ENCODE results near the gene VAV3.

VAV3 gene

DNA sequence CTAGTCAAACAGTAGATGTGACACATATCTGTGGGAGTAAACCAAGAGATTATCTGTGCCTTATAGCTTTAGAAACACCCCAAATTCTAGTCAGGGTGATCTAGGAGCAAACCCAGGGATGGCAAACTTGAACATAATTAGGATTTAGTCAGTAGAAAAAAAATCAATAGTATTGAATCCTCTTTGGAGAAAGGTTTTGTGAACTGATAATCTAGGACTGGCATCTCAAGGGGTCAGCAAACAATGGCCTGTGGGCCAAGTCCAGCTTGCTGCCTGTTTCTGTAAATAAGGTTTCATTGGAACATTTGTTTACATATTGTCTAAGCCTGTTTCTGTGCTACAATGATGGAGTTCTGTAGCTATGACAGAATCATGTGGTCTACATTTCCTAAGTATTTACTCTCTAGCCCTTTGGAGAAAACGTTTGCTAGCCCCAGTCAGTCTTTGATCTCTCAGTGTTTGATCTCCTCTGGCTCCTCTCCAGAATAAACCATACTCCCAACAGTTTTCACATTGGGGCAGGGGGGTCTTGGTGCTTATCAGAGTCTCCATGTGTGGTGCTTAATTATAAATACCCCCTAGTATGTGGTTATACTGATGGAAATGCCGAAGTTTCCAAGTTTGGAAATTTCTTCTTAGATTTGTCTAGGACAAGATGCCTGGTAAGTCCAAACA lies 438.3 kb downstream of the VAV3 start:
- DNase-seq: no peak

DNA sequence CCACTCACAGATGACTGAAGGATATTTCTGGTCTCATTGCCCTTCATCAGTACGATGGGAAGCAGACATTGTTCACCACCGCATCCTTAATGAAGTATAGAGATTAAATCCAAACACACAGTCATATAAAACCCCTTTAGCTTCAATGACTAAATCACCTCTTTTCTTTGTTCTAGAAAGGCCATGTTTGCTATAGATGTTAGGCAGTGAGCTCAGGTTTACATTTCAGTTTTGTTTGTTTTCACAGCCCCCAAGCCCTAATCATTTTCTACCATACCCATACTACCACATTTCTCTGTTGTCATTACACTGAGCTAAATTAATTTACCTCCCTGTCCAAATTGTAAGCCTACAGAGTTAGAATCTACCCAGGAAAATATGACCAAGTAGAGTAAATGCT lies 439.0 kb downstream of the VAV3 start:
- no peak for DNase-seq

DNA sequence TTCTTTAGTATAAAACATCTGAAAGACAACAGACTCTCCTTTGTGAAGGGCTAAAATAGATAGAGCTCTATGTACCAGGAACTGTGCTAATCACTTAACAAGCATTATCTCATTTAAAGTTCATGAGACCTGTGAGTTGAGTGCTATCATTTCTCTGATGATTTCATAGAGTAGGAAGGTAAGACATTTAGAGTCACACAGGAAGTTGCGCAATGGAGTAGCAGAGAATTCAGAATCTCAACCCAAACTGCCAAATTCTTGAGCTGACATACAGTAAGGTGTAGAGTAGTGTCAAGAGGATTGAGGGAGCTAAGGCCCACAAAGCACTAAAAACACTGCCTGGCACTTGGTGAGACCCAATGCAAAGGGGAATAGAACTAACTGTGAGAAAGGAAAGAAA lies 439.8 kb downstream of the VAV3 start:
- no peak for DNase-seq

DNA sequence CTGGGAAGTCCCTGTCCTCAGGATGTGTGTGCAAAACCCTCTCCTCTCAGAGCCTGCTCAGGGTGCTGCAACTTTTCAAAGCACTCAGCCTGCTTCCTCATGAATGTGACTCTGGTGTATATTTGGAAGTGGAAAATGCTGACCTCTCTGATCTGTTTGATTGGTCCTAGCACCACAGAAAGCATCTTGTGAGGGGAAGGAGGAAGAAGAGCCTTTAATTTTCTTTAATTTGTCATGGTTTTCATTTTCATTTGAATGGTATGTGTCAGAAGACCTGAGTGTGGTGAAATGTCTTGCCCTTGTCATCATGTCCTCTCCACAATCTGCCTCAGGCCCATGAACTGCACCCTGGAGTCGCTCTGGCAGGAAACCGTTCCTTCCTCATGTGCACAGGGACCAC lies 440.7 kb downstream of the VAV3 start:
- DNase-seq: no peak

DNA sequence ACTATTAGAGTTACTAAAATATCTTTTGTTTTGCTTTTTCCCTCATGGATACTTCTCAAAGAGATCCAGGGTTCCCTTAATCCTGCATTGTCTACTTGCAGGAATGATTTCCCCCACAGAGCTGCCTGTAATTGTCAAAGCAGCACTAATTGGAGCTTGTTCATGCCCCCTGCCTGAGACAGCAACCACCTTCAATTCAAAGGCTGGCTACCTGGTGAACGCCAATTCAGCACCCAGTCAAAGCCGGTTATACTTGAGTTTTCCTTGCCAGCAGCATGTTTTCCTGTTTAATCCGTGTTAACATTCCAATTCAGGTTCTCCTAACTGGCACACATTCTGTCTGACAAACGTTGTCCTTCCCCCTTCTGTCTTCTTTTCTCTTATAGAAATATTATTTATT lies 441.2 kb downstream of the VAV3 start:
- no peak for DNase-seq

DNA sequence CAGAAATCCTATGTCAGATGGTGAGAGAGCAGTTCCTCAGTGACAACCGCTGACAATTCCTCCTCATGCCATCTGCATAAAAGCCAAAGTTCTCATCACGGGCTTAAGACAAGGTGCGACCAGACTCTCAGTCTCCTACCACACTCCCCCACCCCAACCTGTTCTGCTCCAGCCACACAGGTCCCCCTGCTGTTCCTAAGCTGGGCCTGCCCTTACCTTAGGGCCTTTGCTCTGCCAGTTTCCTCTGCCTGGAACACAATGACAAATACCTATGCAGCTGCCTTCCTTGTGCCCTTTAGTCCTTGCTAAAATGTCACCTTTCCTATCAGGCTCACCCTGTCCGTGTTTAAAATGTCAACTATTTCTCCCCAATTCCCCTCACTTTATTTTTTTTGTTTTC lies 441.9 kb downstream of the VAV3 start:
- DNase-seq: no peak

Data from 8988T (cell line).